HUES6 (cell line): Measurements from ENCODE around the gene SCYGR2.
"Not testable (repeated sequence)": the region's sequence is repeated elsewhere in the genome, so short reads cannot be mapped to it uniquely, and the experiment has no call there.

Experiments
- H3K27ac ChIP-seq: 2 replicates; pipeline ENCODE4 v1.7.0; 2013; ENCODE audit warnings: low read depth, mild to moderate bottlenecking, low read length, inconsistent platforms
- H3K27me3 ChIP-seq: 2 replicates; pipeline ENCODE4 v1.6.1; 2013; ENCODE audit warnings: low read length; ENCODE audit not compliant: control insufficient read depth, insufficient read depth
- H3K36me3 ChIP-seq: 2 replicates; pipeline ENCODE4 v1.6.1; 2013; ENCODE audit warnings: low read length; ENCODE audit not compliant: control insufficient read depth, insufficient read depth
- H3K4me1 ChIP-seq: 2 replicates; pipeline ENCODE4 v1.6.1; 2013; ENCODE audit warnings: low read length; ENCODE audit not compliant: control insufficient read depth, insufficient read depth
- H3K4me3 ChIP-seq: 2 replicates; pipeline ENCODE4 v1.5.1; 2013; ENCODE audit warnings: low read depth, low read length
- H3K9ac ChIP-seq: one replicate; pipeline ENCODE4 v1.6.1; 2013; ENCODE audit warnings: mild to moderate bottlenecking, low read length
- H3K9me3 ChIP-seq: 2 replicates; pipeline ENCODE4 v1.6.1; 2013; ENCODE audit warnings: low read depth, low read length; ENCODE audit not compliant: control insufficient read depth, insufficient read depth

The SCYGR2 gene

GRCh38 chr2:227598835-227599503 lies at the start of gene SCYGR2:
Gene SCYGR2 (plus strand): TSS chr2:227598893. CDS start chr2:227598893, 0 bp downstream.
- not testable (repeated sequence) for H3K27me3 ChIP-seq, H3K27ac ChIP-seq, H3K9me3 ChIP-seq, H3K4me3 ChIP-seq, H3K36me3 ChIP-seq, H3K9ac ChIP-seq
- peaks cover 11% of the 10 kb centered on the region for H3K4me1 ChIP-seq

DNA sequence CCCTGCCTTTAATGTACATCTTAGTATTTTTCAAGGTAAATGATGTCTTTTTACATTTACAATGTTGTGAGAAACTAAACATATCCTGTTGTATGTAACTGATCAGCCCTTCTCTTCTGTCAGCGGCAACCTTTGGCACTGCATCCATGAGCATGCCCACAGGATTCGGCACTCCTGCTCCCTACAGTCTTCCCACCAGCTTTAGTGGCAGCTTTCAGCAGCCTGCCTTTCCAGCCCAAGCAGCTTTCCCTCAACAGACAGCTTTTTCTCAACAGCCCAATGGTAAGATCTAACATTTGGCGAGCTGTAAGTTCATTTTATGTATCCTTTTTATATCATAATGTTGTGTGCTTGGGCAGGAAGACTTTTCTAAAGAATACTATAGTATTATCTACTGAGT lies 46.9 kb upstream of the SCYGR2 start:
- Histone ChIP-seq H3K4me1 (no peaks in the 10 kb centered on the region), H3K27ac (no peak overlapping the region), H3K9me3 (no peaks in the 10 kb centered on the region), H3K27me3 (no peaks in the 10 kb centered on the region), H3K4me3 (no peak overlapping the region), H3K9ac (no peak overlapping the region), H3K36me3 (peaks cover 73% of the 10 kb centered on the region)

GRCh38 chr2:227562581-227562980 lies 36.1 kb upstream of the SCYGR2 start:
- H3K4me1 ChIP-seq: no peaks in the 10 kb centered on the region
- no peaks in the 10 kb centered on the region for H3K9me3 ChIP-seq
- H3K27me3 ChIP-seq: no peaks in the 10 kb centered on the region
- no peak overlapping the region for H3K27ac ChIP-seq
- peaks cover 5% of the 10 kb centered on the region; the same call in 1 of the 2 replicates for H3K36me3 ChIP-seq
- H3K9ac ChIP-seq: no peak overlapping the region
- no peak overlapping the region for H3K4me3 ChIP-seq

DNA sequence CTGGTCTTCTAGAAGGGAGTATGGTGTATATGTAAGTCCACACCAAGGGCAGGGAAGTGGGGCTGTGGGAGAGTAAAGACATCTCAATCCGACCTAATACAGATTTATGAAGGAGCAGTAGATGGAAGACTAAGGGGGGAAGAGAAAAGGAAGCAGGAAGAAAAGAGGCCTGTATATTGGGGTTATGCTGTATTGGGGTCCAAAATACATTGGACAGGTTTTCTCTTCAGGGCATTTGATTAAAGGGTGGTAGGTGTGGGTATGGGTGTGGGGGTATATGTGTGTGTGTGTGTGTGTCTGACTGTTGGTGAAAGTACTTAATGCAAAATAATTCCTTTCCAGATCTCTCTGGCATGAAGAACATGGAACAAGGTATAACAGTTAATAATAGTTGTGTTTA lies 33.6 kb upstream of the SCYGR2 start:
- H3K9ac ChIP-seq: no peak overlapping the region
- H3K4me3 ChIP-seq: no peak overlapping the region
- H3K27ac ChIP-seq: no peak overlapping the region
- H3K9me3 ChIP-seq: no peaks in the 10 kb centered on the region
- H3K4me1 ChIP-seq: 0 out of 2 replicates have a peak, but pooled peaks cover 3% of the 10 kb centered on the region
- H3K36me3 ChIP-seq: no peaks in the 10 kb centered on the region; the same call in 1 of the 2 replicates
- H3K27me3 ChIP-seq: no peaks in the 10 kb centered on the region

DNA sequence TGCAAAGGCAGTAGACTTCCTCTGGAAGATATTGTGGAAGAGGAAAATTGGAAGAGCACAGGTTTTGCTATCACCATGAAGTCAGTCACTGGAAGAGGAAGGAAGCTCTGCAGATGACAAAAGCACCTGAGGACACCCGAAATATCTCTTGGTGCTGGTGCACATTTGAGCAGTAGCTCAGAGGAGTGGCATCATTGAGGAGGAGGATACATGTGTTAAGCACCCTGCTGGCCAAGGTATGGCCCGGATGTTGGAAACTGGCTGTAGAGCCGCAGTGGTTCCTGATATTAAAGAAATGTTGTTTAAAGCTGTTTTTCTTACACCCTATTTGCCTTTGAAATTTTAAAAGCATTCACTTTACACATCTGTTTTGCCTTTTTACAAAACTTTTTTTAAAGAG lies 32.7 kb upstream of the SCYGR2 start:
- H3K27me3 ChIP-seq: no peaks in the 10 kb centered on the region
- no peak overlapping the region for H3K9ac ChIP-seq
- no peak overlapping the region for H3K4me3 ChIP-seq
- no peak overlapping the region for H3K27ac ChIP-seq
- H3K4me1 ChIP-seq: 0 out of 2 replicates have a peak, but pooled peaks cover 3% of the 10 kb centered on the region
- H3K9me3 ChIP-seq: no peaks in the 10 kb centered on the region
- no peaks in the 10 kb centered on the region; the same call in 1 of the 2 replicates for H3K36me3 ChIP-seq

DNA sequence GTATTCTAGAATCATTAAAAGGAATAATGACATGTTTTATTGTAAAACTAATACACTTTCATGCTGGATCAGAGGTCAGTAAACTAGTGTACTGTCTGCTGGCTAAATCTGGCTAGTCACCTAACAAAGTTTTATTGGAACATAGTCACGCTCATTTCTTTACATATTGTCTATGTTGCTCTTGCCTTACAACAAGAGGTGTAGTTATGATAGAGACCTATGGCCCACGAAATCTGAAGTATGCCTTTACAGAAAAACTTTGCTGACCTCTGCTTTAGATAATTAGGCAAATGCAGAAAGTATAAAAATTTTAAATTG lies 29.9 kb upstream of the SCYGR2 start:
- no peak overlapping the region for H3K9ac ChIP-seq
- no peak overlapping the region for H3K4me3 ChIP-seq
- no peaks in the 10 kb centered on the region for H3K36me3 ChIP-seq
- H3K27ac ChIP-seq: no peak overlapping the region
- H3K4me1 ChIP-seq: 0 out of 2 replicates have a peak, but pooled peaks cover 3% of the 10 kb centered on the region
- no peaks in the 10 kb centered on the region for H3K27me3 ChIP-seq
- H3K9me3 ChIP-seq: no peaks in the 10 kb centered on the region

DNA sequence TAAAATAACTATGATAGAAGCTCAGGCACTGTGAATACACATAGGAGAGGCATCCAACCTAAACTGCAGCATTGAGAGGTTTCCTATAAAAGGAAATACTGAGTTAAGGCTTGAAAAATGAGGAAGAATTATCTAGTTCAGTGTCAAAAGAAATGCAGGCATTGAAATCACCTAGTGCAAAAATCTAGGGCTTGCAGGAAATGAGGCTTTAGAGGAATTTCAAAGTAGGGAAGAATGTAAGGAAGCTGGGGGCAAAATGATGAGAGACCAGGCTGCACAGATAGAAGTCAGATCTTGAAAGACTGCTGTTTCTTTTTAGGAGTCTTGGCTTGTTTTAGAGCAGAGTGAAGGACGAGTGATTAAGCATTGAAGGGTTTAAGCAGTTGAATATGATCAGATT lies 28.1 kb upstream of the SCYGR2 start:
- H3K27ac ChIP-seq: no peak overlapping the region
- 0 out of 2 replicates have a peak, but pooled peaks cover 3% of the 10 kb centered on the region for H3K4me1 ChIP-seq
- no peaks in the 10 kb centered on the region for H3K27me3 ChIP-seq
- no peaks in the 10 kb centered on the region for H3K36me3 ChIP-seq
- no peak overlapping the region for H3K9ac ChIP-seq
- H3K4me3 ChIP-seq: no peak overlapping the region
- H3K9me3 ChIP-seq: no peaks in the 10 kb centered on the region

GRCh38 chr2:227576110-227576509 lies 22.6 kb upstream of the SCYGR2 start:
- no peak overlapping the region for H3K4me3 ChIP-seq
- H3K4me1 ChIP-seq: peaks cover 8% of the 10 kb centered on the region; the same call in 1 of the 2 replicates
- H3K9me3 ChIP-seq: no peaks in the 10 kb centered on the region
- no peaks in the 10 kb centered on the region for H3K36me3 ChIP-seq
- no peak overlapping the region for H3K27ac ChIP-seq
- H3K9ac ChIP-seq: no peak overlapping the region
- no peaks in the 10 kb centered on the region for H3K27me3 ChIP-seq

- Histone ChIP-seq H3K4me3 (no peak overlapping the region), H3K4me1 (peaks cover 8% of the 10 kb centered on the region; the same call in 1 of the 2 replicates), H3K9ac (no peak overlapping the region), H3K9me3 (peaks cover 2% of the 10 kb centered on the region; the same call in 1 of the 2 replicates), H3K36me3 (no peaks in the 10 kb centered on the region), H3K27ac (no peak overlapping the region), H3K27me3 (no peaks in the 10 kb centered on the region)
These were observed 21.9 kb upstream of the SCYGR2 start for GRCh38 chr2:227576812-227577211.

DNA sequence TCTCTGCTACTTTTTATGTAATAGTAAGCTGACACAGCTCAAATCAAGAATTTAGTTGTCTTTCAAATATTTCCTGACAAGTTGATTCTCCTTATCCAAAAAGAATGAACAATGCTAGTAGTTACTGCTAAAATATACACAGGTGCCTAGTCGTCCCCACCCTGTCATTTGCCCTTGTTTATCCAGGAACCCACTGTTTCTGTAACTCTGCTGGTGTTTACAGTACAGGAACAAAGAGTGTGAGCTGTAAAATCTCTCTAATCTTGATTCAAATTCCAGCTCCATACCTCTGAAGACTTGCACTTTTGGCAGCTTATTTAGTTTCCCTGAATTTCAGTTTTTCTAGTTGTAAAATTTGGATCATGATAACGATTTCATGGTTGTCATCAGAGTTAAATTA lies 21.1 kb upstream of the SCYGR2 start:
- H3K4me1 ChIP-seq: peaks cover 8% of the 10 kb centered on the region; the same call in 1 of the 2 replicates
- H3K9ac ChIP-seq: no peak overlapping the region
- no peak overlapping the region for H3K27ac ChIP-seq
- H3K36me3 ChIP-seq: no peaks in the 10 kb centered on the region
- no peaks in the 10 kb centered on the region for H3K27me3 ChIP-seq
- H3K9me3 ChIP-seq: peaks cover 9% of the 10 kb centered on the region
- H3K4me3 ChIP-seq: no peak overlapping the region

GRCh38 chr2:227578642-227579041 lies 20.1 kb upstream of the SCYGR2 start:
- Histone ChIP-seq H3K4me3 (no peak overlapping the region), H3K36me3 (no peaks in the 10 kb centered on the region), H3K4me1 (peaks cover 8% of the 10 kb centered on the region; the same call in 1 of the 2 replicates), H3K9me3 (peaks cover 20% of the 10 kb centered on the region), H3K27me3 (no peaks in the 10 kb centered on the region), H3K27ac (no peak overlapping the region), H3K9ac (no peak overlapping the region)
